SH-SY5Y (cell line): ENCODE measurements around the gene CCT5.

ENCODE experiments used
- GATA2 ChIP-seq: IDR thresholded peaks from 2 replicates; pipeline ENCODE4 v1.6.1; 2011; ENCODE audit warnings: mild to moderate bottlenecking, low read depth, low read length
- GATA3 ChIP-seq: IDR thresholded peaks from 2 replicates; pipeline ENCODE4 v1.6.1; 2011; ENCODE audit warnings: low read depth, mild to moderate bottlenecking, low read length, moderate library complexity

CCT5 gene

GRCh38 chr5:10295619-10296326 is 45.7 kb downstream of the CCT5 start:
- no peak for TF ChIP-seq GATA2
- TF ChIP-seq GATA3 = no peak

DNA sequence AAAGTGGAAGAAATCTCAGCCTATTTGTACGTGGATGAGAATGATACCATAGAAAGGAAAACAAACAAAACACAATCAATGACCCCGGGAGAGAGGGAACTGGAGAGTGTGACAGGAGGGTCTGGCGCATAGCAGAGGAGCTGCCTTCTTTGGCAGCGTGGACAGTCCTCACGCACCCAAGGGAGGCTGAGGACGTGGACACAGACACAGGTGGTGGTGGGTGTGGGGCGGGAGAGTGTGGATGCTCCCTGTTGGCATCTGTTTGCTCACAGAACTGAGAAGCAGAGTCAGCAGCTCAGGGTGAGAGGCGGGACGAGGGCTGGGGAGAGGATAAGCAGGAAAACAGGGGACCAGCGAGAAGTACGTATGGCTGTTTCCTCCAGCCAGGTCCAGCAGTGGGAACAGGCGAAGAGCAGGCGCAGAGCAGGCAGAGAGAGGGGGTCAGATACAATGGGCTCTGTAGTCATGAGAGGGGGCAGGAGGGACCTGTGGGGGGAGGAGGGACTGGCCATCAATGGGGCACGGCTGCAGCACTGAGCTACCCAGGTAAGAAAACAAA is 47.6 kb downstream of the CCT5 start:
- TF ChIP-seq GATA2 (no peak), GATA3 (no peak)

DNA sequence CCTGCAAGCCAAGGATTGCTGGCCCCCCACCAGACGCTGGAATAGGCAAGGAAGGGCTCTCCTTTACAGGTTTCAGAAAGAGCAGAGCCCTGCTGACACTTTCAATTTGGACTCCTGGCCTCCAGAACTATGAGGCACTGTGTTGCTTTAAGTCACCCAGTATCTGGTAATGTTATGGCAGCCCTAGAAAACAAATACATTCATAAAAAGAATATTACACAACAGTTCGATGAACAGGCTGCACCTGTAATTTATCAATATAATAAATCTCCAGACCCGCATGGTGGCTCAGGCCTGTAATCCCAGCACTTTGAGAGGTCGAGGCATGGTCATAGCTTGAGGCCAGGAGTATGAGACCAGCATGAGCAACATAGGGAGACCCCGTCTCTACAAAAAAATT is 50.2 kb downstream of the CCT5 start:
- TF ChIP-seq GATA2 (no peak), GATA3 (no peak)

- no peak for TF ChIP-seq GATA2
- no peak for TF ChIP-seq GATA3
Measured at GRCh38 chr5:10301266-10301665, 51.2 kb downstream of the CCT5 start.

- TF ChIP-seq GATA3 (no peak), GATA2 (no peak)
Measured at GRCh38 chr5:10301842-10302610, 51.9 kb downstream of the CCT5 start.

DNA sequence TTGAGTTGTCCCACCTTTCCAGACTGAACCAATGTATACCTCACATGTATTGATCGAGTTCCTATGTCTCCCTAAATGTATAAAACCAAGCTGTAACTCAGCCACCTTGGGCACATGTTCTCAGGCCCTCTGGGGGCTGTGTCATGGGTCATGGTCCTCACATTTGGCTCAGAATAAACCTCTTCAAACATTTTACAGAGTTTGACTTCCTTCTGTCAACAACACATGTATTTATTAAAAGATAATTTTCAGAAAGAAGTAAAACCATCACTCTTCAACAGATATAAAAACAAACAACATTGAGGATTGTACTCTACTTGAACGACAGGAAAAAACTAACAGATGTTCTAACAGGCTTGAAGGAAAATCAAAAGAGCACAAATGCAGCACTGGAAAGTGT is 53.1 kb downstream of the CCT5 start:
- no peak for TF ChIP-seq GATA3

DNA sequence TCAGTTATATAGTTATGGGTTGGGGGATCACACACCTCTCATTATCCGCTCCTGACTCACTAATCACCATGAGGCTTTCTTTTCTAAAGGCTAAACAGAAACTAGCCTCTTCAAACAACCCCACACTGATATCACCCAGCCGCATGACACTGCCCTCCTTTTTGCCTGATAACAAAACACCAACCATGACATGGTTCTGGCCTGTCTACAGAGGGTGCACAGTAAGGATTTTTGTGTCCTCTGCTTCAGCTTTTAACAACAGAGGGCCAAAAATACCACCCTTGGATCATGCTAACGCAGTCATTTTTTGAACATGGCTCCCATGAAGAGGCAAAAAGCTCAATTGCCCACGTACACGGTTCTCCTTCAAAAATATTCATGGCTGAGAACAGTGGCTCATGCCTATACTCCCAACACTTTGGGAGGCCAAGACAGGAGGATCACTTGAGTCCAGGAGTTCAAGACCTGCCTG is 53.7 kb downstream of the CCT5 start:
- no peak for TF ChIP-seq GATA3
- no peak for TF ChIP-seq GATA2

GRCh38 chr5:10304932-10305331 is 54.9 kb downstream of the CCT5 start:
- no peak for TF ChIP-seq GATA3
- TF ChIP-seq GATA2 = no peak

DNA sequence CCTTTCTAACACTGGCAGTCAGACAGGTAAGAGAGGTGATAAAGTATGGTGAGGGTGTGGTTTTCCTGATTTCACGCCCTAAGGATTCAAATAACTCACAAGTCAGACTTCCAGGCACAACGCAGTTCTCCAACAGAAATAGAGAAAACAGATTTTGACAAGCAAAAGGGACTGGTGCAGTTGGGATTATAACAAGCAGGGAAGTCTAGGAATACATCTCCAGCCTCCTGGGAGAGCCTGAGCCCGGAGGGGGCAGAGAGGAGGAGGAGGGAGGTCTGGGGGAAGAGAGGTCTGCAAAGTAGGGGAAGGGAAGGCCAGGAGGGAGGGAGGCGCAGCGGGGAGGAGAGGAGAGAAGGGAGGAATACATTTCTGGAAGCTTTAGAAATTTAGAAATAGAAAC is 56.0 kb downstream of the CCT5 start:
- TF ChIP-seq GATA2 = no peak
- TF ChIP-seq GATA3 = no peak

DNA sequence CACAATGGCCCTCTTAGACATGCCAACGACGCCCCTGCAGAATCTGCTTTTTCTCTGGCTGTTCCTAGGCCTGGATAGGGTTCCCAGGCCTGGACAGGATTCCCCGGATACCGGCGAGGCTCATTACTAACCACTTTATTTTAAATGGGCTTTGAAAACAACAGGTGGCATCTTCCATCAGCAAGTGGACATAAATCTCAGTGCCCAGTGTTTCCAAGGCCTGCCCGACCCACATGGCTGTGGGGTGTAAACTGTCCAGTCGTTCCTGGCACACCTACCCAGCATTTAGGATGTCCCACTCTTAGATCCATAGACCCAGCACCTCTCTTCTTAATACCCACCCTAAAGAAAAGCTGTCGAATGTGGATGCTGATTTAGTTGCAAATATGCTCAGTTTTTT is 56.7 kb downstream of the CCT5 start:
- TF ChIP-seq GATA3 (no peak), GATA2 (no peak)

GRCh38 chr5:10307206-10308148 is 57.4 kb downstream of the CCT5 start, which contains the start of gene CMBL:
Gene CMBL, minus strand, starts transcription at chr5:10307902. Its CDS starts 17,140 bp downstream, at chr5:10290762.
- TF ChIP-seq GATA2 (no peak), GATA3 (no peak)

- no peak for TF ChIP-seq GATA2
- TF ChIP-seq GATA3 = no peak
Measured at GRCh38 chr5:10308844-10309243, 58.8 kb downstream of the CCT5 start.

DNA sequence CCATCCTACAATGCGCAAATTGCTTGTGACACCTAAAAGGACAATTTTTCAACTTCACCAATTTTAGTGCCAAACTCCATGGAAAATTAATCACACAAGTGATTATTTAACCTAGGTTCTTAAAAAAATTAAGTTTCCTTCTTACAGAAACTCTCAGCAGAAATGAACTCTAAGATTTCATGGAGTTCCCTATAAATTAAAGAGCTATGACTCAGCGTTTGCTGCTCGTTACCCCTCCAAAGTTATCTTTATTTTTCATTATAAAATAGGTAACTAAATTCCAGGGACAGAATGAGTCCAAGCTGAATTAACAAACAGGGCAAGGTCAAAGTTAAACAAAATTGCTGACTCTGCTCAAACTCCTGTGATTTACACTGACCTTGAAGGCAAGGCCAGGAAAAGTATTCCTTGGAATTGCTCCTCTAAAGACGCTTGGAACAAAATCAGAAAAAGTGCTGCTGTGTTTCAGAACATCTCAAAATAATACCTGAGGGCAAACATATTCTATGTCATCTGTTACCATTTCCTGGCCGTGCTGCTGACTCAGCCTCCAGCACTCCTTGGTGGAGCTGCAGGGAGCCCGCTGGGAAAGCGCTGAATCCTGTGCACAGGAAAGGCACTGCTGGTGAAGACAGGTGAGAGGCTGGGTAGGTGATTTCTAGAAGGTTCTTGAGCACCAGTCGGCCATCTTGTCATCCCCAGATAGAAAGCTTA is 60.1 kb downstream of the CCT5 start:
- TF ChIP-seq GATA2 (no peak), GATA3 (no peak)

DNA sequence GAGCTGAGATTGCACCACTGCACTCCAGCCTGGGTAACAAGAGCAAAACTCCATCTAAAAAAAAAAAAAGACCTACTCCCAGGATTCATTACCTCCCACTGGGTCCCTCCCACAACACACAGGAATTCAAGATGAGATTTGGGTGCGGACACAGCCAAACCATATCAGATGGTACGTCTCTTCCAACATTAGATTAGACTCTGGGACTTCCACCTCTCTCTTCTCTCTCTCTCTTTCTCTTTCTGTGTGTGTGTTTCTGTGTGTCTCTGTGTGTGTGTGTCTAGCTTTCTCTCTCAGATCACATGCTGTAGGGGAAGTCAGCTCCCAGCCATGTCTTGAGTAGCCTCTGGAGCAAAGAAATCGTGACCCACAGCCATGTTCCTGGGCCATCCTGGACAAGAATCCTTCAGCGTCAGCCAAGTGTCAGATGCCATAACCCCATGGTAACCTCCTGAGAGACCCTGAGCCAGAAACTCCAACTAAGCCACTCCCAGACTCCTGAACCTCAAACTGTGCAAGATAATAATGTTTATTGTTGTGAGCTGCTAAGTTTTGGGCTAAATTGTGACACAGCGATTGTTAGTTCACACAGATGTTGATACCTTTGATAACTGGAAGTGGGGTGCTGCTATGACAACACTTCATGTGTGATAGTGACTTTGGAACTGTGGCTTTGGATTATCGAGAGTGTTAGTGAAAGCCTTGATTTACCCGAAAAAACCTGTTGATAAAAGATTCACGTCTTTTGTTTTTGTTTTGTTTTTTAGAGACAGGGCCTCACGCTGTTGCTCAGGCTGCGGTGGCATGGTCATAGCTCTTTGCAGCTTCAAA is 61.7 kb downstream of the CCT5 start:
- TF ChIP-seq GATA3 (no peak), GATA2 (no peak)
